Dermis blood vessel endothelial cell (primary cell): ENCODE data around the gene AFAP1L1. TPM values are rescaled to one million over a fixed set of nuclear protein-coding genes. Genes with fewer than 3 reads are reported as not detected.

ENCODE experiments used
- DNase-seq: peaks from one replicate; pipeline ENCODE4 v3.0.0; 2010
- total RNA-seq: library from RNA; depleted of rRNA; stranded (reverse); fragments of >200 nt; gene quantifications from 2 replicates; pipeline ENCODE4 v1.2.3, GENCODE V29; 2014

Gene AFAP1L1
- total RNA-seq, 1 donor from 2014 or later: 234 TPM

DNA sequence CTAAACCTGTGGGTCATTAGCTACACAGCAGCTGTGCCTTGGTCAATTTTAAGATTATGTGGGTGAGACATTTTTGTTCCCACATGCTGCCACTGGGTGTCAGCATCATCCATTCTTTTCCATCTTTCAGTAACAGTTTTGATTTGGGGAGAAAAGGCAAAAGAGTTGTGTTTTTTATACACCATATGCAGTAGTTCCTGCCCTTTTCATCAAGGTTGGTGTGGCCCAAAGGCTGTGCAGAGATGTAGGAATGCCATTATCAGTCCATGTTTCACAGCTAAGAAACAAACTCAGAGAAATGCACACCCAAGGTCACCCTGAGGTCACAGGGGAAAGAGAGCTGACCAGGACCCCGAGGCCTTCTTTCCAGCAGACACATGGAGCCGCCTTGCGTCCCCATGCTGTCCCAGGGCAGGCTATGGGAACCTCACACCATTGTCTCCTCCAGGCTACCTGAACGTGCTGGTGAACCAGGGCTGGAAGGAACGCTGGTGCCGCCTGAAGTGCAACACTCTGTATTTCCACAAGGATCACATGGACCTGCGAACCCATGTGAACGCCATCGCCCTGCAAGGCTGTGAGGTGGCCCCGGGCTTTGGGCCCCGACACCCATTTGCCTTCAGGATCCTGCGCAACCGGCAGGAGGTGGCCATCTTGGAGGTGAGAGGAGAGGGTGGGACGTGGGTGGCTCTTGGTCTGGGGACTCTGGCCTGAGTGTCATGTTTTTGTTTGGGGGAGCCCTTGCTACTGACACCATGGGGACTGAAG is 45.8 kb downstream of the AFAP1L1 start:
- peak; percentile 75 for DNase-seq

DNA sequence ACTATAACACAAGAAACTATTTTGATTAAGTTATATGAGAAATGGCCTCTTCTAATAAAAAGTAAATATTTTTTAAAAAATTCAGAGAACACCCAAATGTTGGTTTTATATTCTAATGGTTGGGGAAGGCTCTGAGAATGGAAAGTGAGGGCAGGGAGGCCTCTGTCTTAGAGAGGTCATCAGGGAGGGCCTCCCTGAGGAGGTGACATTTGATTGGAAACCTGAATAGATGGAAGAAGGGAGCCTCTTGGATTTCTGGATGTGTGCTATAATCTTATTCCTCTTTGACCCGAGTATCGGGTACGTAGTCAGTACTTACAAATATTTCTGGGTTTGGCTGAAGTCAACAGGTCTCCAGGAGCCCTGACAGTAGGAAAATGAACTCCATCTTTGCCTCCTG is 47.5 kb downstream of the AFAP1L1 start:
- no peak for DNase-seq

DNA sequence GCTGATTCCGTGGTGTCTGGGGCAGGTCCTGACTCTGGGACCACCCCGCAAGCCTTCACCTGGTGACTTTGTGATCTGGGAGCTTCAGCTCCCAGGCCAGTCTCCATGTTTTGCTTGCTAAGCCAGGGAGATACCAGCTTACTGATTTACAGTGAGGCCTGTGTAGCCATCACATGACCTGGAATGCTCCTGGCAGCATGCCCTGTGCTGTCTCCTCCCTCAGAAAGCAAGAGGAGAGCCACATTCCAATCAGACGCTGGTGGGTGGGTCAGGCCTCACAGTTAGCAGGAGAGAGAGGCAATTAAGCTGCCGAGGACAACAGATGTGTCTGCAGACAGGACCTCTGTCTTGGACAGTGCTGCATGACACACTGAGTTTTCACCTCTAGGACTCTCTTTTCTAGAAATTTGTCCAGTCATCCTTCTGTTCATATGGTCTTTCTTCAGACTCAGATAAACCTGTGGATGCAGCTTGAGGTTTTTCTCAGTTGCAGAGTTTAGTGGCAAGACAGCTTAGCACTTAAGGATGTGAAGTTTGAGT is 49.2 kb downstream of the AFAP1L1 start:
- DNase-seq: peak; percentile 95

DNA sequence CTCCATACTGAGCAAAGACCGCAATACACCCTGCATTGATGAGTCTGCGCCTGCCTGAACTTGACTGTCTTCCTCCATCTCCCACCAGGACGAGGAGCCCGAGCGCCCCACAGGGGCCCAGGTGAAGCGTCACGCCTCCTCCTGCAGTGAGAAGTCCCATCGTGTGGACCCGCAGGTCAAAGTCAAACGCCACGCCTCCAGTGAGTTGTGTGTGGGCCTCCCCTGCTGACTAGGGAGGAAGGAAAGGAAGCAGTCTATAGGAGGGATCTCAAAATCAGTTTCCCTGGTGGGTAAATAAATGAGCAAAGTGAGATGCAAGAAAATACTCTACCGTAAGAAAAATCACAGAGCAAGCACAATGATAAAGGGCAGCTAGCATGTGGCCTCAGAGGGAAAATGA is 50.9 kb downstream of the AFAP1L1 start:
- DNase-seq: no peak

DNA sequence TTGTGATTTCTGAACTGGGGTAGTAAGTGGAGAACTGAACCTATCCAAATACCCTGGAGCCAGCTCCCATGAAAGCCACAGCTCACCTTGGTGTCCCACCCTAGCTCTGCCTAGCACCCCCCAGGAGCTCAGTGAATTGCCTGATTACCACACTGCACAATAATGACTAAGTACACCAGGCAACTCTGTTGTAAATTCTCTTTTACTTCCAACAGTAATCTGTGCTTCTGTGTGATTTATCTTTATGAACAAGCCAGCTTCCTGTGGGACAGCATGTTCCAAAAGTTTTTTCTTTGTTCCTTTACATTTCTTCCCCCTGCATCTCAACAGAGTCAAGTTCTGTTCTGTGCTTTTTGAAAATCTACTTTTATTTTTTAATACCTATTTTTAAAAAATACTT is 51.6 kb downstream of the AFAP1L1 start:
- DNase-seq: peak; percentile 43

DNA sequence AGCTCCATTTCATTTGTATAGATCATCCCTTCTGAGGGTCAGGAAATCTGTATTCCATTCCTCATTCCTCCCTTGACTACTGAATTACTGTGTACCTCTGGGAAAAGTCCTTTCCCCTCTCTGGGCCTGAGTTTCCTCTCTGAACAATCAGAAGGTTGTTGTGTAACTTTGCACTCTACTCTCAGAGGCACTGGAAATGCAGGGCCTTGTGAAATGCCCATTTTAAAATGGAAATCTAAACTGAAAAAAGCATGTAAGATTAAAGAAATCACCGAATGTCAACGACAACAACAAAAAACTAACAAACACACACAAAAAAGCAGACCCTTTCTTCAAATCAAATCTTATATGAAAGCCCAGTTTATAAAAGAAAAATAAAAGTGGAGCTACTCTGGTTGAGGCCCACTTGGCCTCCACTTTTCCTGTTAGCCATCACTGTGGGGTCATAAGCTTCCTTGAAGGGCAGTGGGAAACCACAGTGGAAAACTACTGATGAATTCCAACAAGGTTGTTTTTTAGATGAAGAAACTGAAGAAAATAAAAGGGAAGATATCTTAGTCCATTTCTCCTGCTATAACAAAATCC is 52.1 kb downstream of the AFAP1L1 start:
- DNase-seq: peak; percentile 49

DNA sequence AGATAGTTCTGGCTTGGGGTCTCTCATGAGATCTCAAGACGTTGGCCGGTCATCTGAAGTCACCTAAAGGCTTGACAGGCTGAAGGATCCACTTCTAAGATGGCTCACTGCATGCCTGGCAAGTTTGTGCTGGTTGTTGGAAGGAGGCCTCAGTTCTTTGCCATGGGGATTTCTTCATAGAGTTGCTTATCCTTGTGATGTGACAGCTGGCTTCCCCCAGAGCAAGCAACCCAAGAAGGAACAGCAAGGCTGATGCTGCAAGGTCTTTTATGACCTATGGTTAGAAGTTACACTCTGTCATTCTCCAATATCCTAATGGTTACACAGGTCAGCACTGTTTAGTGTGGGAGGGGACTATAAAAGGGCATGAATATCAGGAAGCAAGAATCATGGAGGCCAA is 53.0 kb downstream of the AFAP1L1 start:
- no peak for DNase-seq

DNA sequence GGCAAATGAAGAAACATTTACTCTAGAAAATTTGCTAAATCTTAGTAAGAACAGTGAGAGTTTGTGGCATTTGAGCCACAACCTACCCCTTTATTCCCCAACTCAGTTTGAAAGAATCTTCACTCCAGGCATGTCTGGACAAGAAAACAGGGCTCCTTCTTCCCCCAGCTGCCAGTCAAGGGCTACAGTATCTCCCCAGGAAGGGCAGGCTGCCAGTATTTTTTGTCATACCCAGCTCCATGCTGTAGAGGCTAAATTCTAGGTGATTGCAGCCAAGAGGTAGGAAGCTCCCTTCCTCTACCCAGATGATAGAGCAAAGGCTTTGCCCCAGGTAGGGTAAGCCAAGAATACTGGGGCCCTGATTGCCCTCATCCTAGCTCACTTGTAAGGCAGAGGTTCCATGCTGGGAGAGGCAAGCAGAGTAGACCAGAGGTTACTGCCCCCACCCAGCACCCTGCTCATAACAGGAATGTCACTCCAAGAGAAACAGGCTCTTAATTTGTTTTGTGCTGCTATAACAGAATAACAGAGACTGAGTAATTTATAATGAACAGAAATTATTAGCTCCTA is 53.6 kb downstream of the AFAP1L1 start:
- no peak for DNase-seq

DNA sequence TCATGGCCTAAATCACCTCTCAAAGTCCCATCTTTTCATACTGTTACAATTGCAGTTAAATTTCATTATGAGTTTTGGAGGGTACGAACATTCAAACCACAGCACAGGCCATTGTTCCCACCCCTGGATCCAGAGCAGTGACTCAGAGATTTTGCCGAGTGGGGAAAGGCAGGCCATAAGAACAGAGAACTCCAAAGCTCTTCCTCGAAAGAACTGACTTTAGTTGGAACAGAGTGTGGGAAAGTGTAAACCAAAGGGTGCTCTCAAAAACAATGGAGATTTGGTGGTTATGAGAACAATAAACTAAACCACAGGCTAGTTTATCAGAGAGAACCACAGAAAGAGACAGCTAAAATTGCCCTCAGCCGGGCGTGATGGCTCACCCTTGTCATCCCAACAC is 54.2 kb downstream of the AFAP1L1 start:
- DNase-seq: no peak

DNA sequence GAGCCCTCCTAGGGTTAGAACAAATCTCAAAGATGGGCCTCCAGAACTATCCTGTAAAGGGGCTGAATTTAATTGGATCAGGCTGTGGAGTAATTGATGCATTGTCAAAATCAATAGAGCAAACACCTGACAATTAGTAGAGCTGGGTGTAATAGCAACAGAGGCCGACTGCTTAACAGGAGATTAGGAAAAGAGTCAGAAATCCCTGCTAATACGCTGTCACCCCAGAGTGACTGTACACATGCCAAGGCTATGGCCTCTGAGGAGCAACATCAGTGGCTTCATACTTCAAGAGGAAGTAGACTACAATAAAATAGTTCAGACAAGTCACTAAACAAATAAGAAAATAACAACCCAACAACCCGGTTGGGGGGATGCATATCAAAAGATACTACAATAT is 55.0 kb downstream of the AFAP1L1 start:
- peak; percentile 35 for DNase-seq

DNA sequence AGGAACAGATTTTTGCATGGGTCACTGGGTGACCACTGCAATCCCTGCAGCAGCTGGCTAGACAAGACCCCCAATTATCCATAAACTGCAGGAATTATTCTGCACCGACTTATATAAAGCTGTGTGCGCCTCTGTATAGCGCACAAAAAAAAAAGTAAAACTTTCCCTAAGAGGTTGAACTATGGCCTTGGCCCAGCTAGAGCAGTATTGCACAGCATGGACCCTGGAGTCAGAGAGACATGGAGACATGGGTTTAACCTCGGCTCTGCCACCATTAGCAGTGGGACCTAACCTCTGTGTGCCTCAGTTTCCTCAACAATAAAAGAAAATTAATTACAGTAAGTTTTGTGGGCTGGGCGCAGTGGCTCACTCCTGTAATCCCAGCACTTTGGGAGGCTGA is 56.5 kb downstream of the AFAP1L1 start:
- no peak for DNase-seq

DNA sequence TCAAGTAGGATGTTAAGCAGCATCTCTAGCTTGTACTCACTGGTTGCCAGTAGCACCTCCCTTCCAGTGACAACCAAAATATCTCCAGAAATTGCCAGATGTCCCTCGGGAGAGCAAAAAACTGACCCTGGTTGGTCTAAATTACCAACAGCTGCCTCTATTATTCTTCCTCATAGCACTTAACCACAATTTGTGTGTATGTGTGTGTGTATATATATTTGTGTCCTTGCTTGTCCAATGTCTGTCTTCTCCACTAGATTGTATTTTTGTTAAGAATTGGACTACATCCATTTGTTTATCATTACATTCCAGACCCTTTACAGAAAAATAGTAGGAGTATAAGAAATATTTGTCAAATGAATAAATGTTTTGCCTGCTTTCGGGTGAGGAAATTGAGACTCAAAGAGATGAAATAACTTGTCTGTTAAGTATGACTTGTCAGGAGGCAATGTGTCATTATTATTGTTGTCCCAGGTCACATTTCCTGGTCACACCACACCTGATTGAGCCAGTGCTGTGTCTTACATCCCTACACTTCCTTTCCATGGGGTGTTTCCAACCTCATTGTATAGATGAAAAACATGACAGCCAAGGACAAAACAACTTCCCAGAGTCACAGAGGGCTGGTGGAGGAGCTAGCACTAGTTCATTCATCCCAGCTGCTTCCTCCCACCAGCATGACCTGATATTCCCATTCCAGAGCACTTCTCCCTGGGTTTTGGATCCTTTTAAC is 62.2 kb downstream of the AFAP1L1 start:
- DNase-seq: peak; percentile 86

DNA sequence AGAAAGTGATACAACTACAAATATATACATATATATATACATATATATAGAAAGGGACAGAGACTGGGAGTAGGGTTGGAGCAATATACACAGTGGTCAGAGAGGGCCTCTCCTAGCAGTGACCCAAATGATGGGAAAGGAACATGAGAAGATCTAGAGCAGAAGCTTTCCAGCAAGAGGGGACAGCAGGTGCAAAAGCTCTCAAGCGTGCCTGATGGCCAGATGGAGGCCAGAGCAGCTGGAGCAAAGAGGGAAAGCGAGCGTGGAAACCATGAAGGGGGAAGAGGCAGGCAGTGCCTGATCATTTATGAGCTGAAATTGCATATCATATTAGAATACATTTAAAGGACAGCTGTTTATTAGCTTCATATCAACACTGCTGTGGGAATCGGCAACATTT is 66.1 kb downstream of the AFAP1L1 start:
- DNase-seq: no peak

DNA sequence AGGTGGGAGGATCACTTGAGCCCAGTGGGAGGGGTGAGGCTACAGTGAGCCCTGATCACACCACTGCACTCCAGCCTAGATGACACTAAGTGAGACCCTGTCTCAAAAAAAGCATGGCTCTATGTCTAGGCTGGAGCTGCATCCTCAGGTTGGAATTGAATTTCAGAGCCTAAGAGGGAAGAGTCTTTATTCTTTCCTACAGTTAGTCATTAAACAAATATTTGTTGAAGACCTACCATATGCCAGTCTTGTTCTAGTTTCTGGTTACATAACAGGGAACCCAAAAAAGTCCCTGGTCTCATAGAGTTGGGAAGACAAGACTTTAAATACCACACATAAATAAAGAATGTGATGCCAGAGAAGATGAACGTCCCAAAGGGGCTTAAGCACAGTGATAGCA is 66.7 kb downstream of the AFAP1L1 start:
- no peak for DNase-seq

DNA sequence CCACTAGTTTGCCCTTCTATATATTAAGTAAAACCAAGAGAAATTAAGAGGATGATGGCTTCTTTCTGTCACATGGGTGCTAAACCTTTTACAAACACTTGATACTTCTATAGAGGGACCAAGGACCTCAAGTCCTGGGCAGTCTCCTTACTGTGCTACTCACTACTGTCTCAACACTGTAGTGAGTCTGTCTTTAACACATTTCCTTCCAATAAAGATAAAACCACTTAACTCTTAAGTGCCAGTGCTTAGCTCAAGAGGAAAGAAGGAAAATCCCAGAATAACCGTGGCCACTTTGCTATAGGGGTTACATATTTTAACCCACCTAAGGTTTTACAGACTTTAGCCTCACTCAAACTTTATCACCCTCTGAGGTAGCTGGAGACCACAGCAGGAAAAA is 69.3 kb downstream of the AFAP1L1 start:
- no peak for DNase-seq

DNA sequence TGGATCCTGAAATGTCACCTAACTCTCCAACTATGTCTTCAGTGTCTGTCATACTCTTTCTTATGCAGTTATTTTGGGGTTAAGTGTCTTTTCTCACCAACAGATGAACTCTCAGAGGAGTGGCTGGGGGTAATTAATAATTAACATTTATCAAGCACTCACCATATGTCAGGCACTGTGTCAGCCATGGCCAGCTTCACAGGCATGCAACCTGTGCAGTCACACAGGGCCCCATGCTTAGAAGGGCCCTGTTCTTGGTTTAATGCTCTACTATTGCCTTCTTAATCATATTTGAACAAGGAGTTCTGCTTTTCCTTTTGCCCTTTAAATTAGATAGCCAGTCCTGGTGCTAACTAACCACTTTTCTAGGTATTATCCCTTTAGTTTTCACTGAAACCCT is 70.2 kb downstream of the AFAP1L1 start:
- DNase-seq: no peak

DNA sequence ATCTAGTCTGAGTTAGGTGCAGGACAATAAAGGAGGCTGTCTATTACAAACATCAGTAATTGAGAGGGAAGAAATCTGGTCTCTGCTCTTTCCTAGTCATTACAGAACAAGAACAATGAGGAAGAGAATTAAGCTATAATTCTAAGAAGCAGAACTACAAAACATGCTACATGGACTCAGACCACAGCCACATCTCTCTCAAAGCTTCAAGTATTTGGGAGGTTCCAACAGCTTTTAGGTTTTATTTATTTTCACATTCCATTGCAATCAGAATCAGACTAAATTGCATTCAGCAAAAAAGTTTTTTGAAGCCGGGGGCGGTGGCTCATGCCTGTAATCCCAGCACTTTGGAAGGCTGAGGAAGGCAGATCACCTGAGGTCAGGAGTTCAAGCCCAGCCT is 72.5 kb downstream of the AFAP1L1 start:
- DNase-seq: no peak

DNA sequence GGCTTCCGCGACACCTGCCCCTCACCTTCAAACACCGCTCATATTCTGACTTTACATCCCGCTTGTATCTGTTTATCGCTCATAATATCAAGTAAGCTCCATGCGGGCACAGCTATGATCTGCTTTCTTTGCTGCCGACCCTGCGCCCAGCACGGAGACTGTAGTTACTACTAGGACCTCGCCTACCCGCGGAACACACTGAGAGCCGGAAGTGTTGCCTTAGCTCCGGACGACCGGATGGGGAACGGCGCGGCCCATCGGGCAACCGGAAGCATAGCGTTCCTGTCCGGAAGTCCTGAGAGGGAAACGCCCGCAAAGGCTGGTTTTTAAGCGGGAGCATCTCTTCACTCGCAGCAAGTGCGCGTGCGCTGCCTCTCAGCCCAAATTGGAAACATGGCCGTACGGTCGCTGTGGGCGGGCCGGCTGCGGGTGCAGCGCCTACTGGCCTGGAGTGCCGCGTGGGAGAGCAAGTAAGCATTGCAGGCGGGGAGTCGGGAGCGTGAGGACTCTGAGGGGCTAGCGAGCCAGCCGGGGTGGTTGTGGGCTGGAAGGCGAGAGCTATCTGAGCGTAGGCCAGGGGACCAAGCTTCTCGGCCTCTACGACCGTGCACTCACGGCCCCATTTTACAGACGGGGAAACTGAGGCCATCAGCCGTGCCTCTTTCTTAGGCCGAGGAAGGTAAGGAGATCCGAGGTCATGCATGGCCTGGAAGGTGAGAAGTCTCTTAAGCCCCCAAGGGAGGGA is 73.7 kb downstream of the AFAP1L1 start, which contains the start of gene GRPEL2:
Gene GRPEL2, plus strand, starts transcription at position 353 of the 745 bp plus-strand sequence. Its CDS starts 41 bp downstream, at position 394.
- DNase-seq: peak; percentile 91

DNA sequence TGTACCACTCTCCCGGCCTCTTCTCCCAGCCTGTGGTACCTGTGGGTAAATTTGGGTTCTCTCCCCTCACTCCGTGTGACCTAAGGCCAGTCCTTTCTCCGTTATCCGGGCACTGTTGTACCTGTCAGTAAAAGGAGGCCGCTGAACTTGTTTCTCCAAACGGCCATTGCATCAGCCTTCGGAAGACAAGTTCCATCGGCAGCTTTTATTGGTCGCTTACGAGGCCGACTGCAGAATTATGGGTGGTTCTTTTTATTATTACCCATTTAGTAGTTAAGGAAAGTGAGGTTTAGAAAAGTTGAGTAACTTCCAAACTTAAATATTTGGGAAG is 74.2 kb downstream of the AFAP1L1 start:
- DNase-seq: peak; percentile 57

DNA sequence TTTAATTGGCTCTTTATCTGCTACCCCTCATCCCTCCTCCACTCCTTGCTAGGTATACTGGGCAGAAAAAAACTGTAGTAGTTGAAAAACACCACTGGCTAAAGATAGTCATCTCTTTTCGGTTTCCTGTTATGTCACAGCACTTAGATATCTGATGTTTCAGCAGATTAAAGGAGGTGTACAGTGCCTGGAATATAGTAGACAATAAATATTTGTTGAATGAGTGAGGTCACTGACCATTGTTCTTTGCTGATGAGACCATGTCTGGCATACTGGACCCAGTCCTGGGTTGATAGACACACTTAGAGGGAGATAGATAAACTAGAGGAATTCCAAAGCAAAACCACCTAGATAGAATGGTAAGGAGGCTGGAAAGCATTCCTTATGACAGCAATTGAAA is 76.9 kb downstream of the AFAP1L1 start:
- peak; percentile 68 for DNase-seq

DNA sequence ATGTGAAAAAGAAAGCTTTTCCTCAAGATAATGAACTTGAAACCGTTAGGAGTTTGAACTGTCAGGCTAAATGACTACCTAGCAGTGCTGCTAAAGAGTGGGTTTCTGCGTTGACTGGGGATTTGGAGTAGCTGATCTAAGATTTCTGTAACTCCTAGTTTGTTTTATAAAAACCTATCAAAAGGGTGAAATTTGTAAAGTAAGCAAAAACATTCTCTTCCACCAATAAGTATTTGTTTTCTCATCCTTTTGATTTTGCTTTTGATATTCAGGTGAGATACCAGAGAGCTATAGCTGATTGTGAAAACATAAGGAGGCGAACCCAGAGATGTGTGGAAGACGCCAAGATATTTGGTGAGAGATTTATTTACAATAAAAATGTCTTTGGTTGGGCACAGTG is 77.7 kb downstream of the AFAP1L1 start:
- no peak for DNase-seq

DNA sequence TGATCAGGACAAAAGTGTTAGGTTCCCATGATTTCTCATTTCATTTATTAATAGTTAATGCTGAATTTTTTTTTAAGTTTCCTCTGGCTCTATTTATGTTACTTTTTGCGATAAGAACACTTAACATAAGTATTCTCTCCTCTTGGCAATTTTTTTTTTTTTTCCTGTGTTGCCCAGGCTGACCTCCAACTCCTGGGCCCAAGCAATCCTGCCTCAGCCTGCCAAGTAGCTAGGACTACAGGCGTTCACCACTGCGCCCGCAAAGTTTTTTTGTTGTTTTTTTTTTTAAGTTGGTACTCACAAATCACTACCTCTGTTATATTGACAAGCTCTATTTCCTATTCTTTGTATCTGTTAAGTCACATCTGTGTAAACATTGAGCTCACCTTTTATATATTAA is 80.5 kb downstream of the AFAP1L1 start:
- DNase-seq: no peak

DNA sequence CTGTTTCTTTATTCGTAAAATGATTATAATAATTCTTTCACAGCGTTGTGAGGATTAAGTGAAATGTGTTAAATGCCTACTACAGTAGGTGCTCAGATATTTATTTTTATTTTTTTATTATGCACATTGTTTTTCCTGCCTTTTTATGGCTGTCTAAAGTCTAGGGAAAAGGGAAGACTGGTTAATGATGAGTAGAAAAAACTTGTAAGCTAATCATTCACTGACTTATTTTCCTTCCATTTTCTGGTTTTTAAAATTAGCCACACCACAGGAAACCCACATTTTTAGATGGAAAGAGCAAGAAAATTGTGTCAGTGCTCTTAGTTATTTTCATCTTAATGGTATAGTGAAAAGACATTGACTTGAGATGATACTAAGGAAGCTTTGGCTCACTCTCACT is 82.3 kb downstream of the AFAP1L1 start:
- DNase-seq: no peak
